HG02870 (cell line): ENCODE measurements around the gene IGF2BP1.
"Not testable (repeated sequence)": the region's sequence is repeated elsewhere in the genome, so short reads cannot be mapped to it uniquely, and the experiment has no call there.

Experiments
- ATAC-seq: cut with Tn5 transposase; IDR thresholded peaks from one replicate; pipeline ENCODE4 v1.9.1; 2021; ENCODE audit warnings: mild to moderate bottlenecking, moderate library complexity; ENCODE audit not compliant: unreplicated experiment

The IGF2BP1 gene

DNA sequence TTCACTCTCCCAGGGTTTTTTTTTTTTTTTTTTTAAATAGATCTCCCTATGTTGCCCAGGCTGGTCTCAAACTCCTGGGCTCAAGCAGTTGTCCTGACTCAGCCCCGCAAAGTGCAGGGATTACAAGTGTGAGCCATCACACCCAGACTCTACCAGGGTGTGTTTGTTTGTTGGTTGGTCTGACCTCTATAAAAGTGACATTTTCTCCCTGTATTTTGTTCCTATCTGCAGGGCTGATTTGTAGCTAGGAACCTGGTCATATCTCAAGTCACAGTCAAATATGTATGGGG, 89.1 kb downstream of the IGF2BP1 start:
- no peak for ATAC-seq

- no peak for ATAC-seq
Observed at GRCh38 chr17:49086649-49087048, 89.5 kb downstream of the IGF2BP1 start.

- ATAC-seq, result no peak
Observed at GRCh38 chr17:49089094-49089493, 91.9 kb downstream of the IGF2BP1 start.

- ATAC-seq, result no peak
Observed at GRCh38 chr17:49090878-49091594, 93.9 kb downstream of the IGF2BP1 start.

GRCh38 chr17:49093131-49093530, 95.9 kb downstream of the IGF2BP1 start:
- ATAC-seq, result no peak

DNA sequence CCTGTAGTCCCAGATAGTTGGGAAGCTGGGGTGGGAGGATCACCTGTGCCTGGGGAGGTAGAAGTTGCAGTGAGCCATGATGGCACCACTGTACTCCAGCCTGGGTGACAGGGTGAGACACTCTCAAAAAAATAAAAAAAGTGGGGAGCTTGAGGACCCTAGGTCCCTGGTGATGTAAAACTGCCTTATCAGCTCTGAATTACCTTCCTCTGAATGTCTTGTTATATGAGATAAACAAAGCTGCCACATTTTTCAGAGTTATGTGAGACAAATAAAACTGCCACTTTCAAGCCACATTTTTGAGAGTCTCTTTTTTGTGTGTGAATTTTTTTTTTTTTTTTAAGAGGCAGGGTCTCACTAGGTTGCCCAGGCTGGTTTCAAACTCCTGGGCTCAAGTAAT, 103.4 kb downstream of the IGF2BP1 start:
- no peak for ATAC-seq

- no peak for ATAC-seq
Observed at GRCh38 chr17:49101054-49101534, 103.9 kb downstream of the IGF2BP1 start.

DNA sequence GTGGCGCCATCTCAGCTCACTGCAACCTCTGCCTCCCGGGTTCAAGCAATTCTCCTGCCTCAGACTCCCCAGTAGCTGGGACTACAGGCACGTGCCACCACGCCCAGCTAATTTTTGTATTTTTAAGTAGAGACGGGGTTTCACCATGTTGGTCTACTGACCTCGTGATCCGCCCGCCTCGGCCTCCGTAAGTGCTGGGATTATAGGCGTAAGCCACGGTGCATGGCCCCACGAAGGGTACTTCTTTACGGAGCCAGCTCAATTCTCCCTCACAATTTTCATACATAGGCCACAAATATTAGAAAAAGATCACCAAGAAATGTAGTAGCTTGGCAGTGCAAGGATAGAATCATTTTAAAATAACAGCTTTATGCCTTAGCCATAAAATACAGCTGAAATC, 106.2 kb downstream of the IGF2BP1 start:
- not testable (repeated sequence) for ATAC-seq

GRCh38 chr17:49104511-49105074, 107.4 kb downstream of the IGF2BP1 start:
- ATAC-seq, result no peak
